Inflammatory macrophage treated with lipopolysaccharide for 1 hour (primary cell): Measurements from ENCODE around the gene CRYGN.

Source experiments
- DNase-seq, 2 donors: peaks; one replicate each; pipeline ENCODE4 v3.0.0-alpha.2; 2020 to 2022

Gene CRYGN

GRCh38 chr7:151405056-151405455 is 34.9 kb downstream of the CRYGN start:
- DNase-seq = no peak

- peak; percentile 65 to 78 for DNase-seq
These were observed 35.5 kb downstream of the CRYGN start for GRCh38 chr7:151404216-151405011.

GRCh38 chr7:151403764-151404163 is 36.2 kb downstream of the CRYGN start:
- DNase-seq = no peak

GRCh38 chr7:151402029-151402835 is 37.7 kb downstream of the CRYGN start:
- no peak for DNase-seq

GRCh38 chr7:151400626-151401315 is 39.2 kb downstream of the CRYGN start:
- DNase-seq = no peak

GRCh38 chr7:151399906-151400305 is 40.0 kb downstream of the CRYGN start:
- DNase-seq = no peak

- DNase-seq = no peak
These were observed 40.7 kb downstream of the CRYGN start for GRCh38 chr7:151399305-151399601.

GRCh38 chr7:151398446-151399304 is 41.3 kb downstream of the CRYGN start:
- DNase-seq = no peak

- DNase-seq = no peak
These were observed 42.9 kb downstream of the CRYGN start for GRCh38 chr7:151397026-151397425.

- no peak for DNase-seq
These were observed 43.5 kb downstream of the CRYGN start for GRCh38 chr7:151396328-151396970.

GRCh38 chr7:151395036-151395367 is 44.9 kb downstream of the CRYGN start:
- DNase-seq = no peak

GRCh38 chr7:151394076-151395035 is 45.6 kb downstream of the CRYGN start:
- DNase-seq = no peak

GRCh38 chr7:151393031-151393977 is 46.6 kb downstream of the CRYGN start:
- no peak for DNase-seq

GRCh38 chr7:151392426-151392825 is 47.5 kb downstream of the CRYGN start:
- no peak for DNase-seq

- DNase-seq = no peak
These were observed 47.9 kb downstream of the CRYGN start for GRCh38 chr7:151392002-151392401.

GRCh38 chr7:151391358-151391730 is 48.6 kb downstream of the CRYGN start:
- DNase-seq = no peak

GRCh38 chr7:151390598-151391357 is 49.2 kb downstream of the CRYGN start:
- DNase-seq = no peak

GRCh38 chr7:151389768-151390597 is 50.0 kb downstream of the CRYGN start:
- peak in 1 of 2 donors; percentile 30 for DNase-seq
